RWPE2 (cell line): Measurements from ENCODE around the gene PSME4.

Source experiments
- ATAC-seq: fragments of 200-7000 bp; cut with Tn5 transposase; 3 replicates; pipeline ENCODE4 v1.9.1; 2021; ENCODE audit warnings: low read depth
- DNase-seq: peaks from one replicate; pipeline ENCODE4 v3.0.0-alpha.2; 2020; ENCODE audit warnings: low spot score
- H3K27ac ChIP-seq: fragments of 450-650 bp; 2 replicates; pipeline ENCODE4 v1.5.1; 2017; ENCODE audit warnings: mild to moderate bottlenecking; ENCODE audit not compliant: poor library complexity, severe bottlenecking
- H3K27me3 ChIP-seq: fragments of 250-450 bp; sonication (Bioruptor Pico); 2 replicates; pipeline ENCODE4 v1.5.1; 2021; ENCODE audit warnings: mild to moderate bottlenecking, moderate library complexity; ENCODE audit not compliant: insufficient read depth, poor library complexity, severe bottlenecking
- H3K36me3 ChIP-seq: fragments of 250-450 bp; sonication (Bioruptor Pico); 2 replicates; pipeline ENCODE4 v1.5.1; 2020; ENCODE audit warnings: low read depth, mild to moderate bottlenecking, moderate library complexity
- H3K4me1 ChIP-seq: fragments of 250-450 bp; sonication (Bioruptor Pico); 2 replicates; pipeline ENCODE4 v1.5.1; 2021; ENCODE audit warnings: mild to moderate bottlenecking, moderate library complexity; ENCODE audit not compliant: insufficient read depth, poor library complexity, severe bottlenecking
- H3K4me3 ChIP-seq: fragments of 250-450 bp; sonication (Bioruptor Pico); 2 replicates; pipeline ENCODE4 v1.5.1; 2021; ENCODE audit warnings: mild to moderate bottlenecking, moderate library complexity; ENCODE audit not compliant: severe bottlenecking
- H3K9me3 ChIP-seq: fragments of 250-450 bp; sonication (Bioruptor Pico); 2 replicates; pipeline ENCODE4 v1.5.1; 2021; ENCODE audit warnings: mild to moderate bottlenecking, moderate library complexity; ENCODE audit not compliant: severe bottlenecking
- TF ChIP-seq, protein P1 (sequence below): fragments of 450-650 bp; IDR thresholded peaks from one replicate; pipeline ENCODE4 v1.5.1; 2017; ENCODE audit warnings: mild to moderate bottlenecking, moderate library complexity; ENCODE audit not compliant: poor library complexity, severe bottlenecking

The PSME4 gene

DNA sequence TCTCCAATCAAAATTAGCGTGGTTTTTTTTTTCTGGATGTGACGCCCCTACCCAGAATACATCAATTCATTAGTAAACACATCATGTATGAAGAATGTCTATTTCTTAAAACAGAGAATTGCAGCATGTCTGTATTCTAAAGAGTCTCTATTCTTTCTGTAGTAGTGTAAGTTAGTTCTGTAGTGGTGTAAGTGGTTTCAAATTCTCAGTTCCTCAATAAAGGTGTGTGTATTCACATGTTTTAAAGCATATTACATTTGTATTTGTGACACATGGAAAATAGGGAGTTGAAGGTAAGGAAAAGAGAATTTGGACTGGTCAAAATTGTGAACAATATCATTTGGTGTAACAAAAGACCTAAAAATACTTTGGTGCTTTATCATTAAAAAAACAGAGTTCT, 103.0 kb downstream of the PSME4 start:
- Histone ChIP-seq H3K27me3 (no peaks in the 10 kb centered on the region), H3K9me3 (no peaks in the 10 kb centered on the region), H3K4me3 (no peak overlapping the region), H3K27ac (no peak overlapping the region), H3K36me3 (peaks cover 57% of the 10 kb centered on the region), H3K4me1 (no peaks in the 10 kb centered on the region)
- TF ChIP-seq, protein P1, sequence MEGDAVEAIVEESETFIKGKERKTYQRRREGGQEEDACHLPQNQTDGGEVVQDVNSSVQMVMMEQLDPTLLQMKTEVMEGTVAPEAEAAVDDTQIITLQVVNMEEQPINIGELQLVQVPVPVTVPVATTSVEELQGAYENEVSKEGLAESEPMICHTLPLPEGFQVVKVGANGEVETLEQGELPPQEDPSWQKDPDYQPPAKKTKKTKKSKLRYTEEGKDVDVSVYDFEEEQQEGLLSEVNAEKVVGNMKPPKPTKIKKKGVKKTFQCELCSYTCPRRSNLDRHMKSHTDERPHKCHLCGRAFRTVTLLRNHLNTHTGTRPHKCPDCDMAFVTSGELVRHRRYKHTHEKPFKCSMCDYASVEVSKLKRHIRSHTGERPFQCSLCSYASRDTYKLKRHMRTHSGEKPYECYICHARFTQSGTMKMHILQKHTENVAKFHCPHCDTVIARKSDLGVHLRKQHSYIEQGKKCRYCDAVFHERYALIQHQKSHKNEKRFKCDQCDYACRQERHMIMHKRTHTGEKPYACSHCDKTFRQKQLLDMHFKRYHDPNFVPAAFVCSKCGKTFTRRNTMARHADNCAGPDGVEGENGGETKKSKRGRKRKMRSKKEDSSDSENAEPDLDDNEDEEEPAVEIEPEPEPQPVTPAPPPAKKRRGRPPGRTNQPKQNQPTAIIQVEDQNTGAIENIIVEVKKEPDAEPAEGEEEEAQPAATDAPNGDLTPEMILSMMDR = no peak
- DNase-seq = no peak
- ATAC-seq = no peak

DNA sequence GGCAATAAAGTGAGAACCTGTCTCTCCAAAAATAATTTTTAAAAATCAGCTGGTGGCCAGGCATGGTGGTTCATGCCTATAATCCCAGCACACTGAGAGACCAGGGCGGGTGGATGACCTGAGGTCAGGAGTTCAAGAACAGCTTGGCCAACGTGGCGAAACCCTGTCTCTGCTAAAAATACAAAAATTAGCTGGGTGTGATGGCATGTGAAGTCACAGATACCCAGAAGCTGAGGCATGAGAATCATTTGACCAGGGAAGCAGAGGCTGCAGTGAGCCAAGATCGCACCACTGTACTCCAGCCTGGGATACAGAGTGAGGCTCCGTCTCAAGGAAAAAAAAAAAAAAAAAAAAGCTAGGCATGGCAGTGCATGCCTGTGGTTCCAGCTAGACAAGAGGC, 103.6 kb downstream of the PSME4 start:
- Histone ChIP-seq H3K4me3 (no peak overlapping the region), H3K27ac (no peak overlapping the region), H3K9me3 (no peaks in the 10 kb centered on the region), H3K27me3 (no peaks in the 10 kb centered on the region), H3K4me1 (no peaks in the 10 kb centered on the region), H3K36me3 (peaks cover 56% of the 10 kb centered on the region)
- no peak for ATAC-seq
- TF ChIP-seq, protein P1 = no peak
- DNase-seq = no peak

DNA sequence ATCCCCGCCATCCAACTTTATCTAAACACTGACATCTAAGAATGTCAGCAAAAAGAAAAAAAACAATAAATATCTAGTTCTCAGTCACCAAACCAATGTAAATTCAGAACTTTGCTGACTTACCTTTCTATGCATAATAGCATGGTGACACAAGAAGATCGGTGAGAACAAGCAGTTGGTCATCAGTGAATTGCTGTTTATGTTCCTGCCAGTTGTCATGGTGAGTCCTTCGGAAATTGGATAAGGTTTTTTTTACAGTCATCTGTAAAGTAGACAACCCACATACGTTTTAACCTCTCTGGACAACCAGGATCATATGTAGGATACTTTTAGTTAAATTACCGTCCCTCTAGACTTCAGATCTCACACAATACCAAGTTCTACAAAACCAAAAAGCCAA, 104.8 kb downstream of the PSME4 start:
- DNase-seq (no peak), ATAC-seq (no peak)
- no peaks in the 10 kb centered on the region for H3K27me3 ChIP-seq
- H3K4me1 ChIP-seq = no peaks in the 10 kb centered on the region
- TF ChIP-seq, protein P1 = no peak
- peaks cover 47% of the 10 kb centered on the region for H3K36me3 ChIP-seq
- no peak overlapping the region for H3K4me3 ChIP-seq
- H3K27ac ChIP-seq = no peak overlapping the region
- no peaks in the 10 kb centered on the region for H3K9me3 ChIP-seq

DNA sequence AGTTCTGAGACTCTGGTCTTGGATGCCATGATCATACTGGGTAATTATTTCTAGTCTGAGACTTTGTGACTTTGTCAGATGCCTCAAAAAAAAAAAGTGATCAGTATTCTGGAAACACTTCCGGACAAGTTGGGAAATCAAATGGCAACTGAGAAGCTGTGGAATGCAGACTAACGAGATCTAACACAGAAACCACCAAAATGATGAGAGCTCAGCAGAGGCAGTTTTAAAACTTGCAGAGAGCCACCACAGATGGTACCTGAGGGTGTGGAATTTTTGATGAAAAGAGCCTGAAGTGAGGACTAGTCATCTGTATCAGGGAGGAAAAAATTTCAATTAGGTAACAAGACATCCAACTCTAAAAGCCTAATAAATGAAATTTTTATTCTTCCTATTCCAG, 105.5 kb downstream of the PSME4 start:
- no peak overlapping the region for H3K4me3 ChIP-seq
- H3K36me3 ChIP-seq = peaks cover 41% of the 10 kb centered on the region

GRCh38 chr2:53863538-53864227, 107.1 kb downstream of the PSME4 start:
- Histone ChIP-seq H3K4me1 (peaks cover 4% of the 10 kb centered on the region), H3K36me3 (peaks cover 34% of the 10 kb centered on the region), H3K9me3 (no peaks in the 10 kb centered on the region), H3K4me3 (no peak overlapping the region), H3K27ac (no peak overlapping the region), H3K27me3 (no peaks in the 10 kb centered on the region)
- ATAC-seq (no peak), DNase-seq (no peak)
- TF ChIP-seq, protein P1 = no peak

More for the DNA sequence above, 105.5 kb downstream of the PSME4 start:
- no peaks in the 10 kb centered on the region for H3K9me3 ChIP-seq
- peak; percentile 52; the same call in 2 of the 3 replicates for ATAC-seq
- H3K4me1 ChIP-seq = peaks cover 3% of the 10 kb centered on the region
- DNase-seq = no peak
- TF ChIP-seq, protein P1 = no peak
- H3K27me3 ChIP-seq = no peaks in the 10 kb centered on the region
- no peak overlapping the region for H3K27ac ChIP-seq
